Measurements from ENCODE around the gene E2F6.

Gene E2F6

DNA sequence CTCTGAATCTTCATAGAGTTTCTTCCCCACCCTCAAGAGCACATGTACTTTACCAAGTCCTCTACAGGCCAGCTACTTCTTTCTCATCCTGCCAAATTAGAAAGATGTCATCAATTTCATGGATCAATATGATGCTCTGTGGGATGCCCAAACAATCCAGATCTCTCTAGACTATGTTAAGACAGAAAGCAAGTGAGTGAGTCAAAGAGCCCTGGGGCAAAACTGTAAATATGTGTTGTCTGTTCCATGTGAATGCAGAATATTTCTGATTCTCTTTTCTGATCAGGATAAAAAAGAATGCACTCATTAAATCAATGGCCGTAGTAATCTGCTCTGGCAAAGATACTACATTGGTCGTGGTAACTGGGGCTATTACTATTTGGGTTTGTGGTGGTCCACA lies 68.4 kb downstream of the E2F6 start:
- TF ChIP-seq, protein P1, sequence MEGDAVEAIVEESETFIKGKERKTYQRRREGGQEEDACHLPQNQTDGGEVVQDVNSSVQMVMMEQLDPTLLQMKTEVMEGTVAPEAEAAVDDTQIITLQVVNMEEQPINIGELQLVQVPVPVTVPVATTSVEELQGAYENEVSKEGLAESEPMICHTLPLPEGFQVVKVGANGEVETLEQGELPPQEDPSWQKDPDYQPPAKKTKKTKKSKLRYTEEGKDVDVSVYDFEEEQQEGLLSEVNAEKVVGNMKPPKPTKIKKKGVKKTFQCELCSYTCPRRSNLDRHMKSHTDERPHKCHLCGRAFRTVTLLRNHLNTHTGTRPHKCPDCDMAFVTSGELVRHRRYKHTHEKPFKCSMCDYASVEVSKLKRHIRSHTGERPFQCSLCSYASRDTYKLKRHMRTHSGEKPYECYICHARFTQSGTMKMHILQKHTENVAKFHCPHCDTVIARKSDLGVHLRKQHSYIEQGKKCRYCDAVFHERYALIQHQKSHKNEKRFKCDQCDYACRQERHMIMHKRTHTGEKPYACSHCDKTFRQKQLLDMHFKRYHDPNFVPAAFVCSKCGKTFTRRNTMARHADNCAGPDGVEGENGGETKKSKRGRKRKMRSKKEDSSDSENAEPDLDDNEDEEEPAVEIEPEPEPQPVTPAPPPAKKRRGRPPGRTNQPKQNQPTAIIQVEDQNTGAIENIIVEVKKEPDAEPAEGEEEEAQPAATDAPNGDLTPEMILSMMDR (IDR thresholded peaks at IDR 0.05; ENCODE audit: control insufficient read depth, extremely low read depth, insufficient read depth), result no peak
- H3K4me3 ChIP-seq (ENCODE audit: low read depth, low read length), result no peak overlapping the region
- no peak for DNase-seq (ENCODE audit: low read depth)

DNA sequence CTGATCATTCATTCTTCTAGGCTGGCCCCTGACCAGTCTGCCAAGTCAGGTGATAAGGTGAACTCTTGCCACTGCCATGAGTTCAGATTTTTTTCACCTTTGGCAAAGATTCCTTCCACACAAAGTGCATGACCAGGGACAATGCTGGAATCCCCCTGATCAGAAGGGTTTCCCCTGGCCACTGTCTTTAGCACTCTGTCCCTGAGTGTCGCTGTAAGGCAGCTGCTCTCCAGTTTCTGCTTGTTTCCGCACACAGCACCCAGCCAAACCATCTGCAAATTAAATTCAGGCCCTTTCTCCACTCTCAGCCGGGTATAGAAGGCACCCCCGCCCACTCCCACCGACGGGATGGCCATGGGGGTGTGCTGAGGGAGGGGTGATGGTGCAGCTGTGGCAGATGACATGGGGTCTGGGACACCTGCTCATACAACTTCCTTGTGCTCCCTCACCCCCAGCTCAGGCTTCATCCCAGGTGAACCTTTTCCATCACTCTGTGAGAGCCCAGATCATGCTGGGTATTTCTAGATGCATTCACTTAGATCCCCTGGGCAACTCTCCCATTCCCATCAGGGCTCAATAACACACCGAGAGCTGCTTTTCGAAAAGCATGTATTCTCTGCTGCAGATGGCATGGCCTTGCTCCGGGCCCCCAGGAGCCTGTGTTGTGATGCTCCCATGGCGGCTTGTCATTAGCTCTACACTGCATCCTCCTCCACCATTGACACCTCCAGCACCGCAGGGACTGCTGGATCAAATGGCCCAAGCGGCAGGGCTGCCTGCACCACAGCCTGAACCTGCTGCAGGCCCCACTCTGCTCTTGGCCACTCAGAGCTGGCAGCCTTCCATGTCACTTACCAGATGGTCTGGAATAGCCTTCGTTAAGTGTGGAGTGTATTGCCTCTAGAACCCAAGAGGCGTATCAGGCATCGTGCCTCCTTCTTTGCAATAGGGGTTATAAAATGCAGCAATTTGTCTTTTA lies 69.2 kb downstream of the E2F6 start:
- no peak for DNase-seq (ENCODE audit: low read depth)
- TF ChIP-seq, protein P1 (IDR thresholded peaks at IDR 0.05; ENCODE audit: control insufficient read depth, extremely low read depth, insufficient read depth), result no peak
- no peak overlapping the region for H3K4me3 ChIP-seq (ENCODE audit: low read depth, low read length)

DNA sequence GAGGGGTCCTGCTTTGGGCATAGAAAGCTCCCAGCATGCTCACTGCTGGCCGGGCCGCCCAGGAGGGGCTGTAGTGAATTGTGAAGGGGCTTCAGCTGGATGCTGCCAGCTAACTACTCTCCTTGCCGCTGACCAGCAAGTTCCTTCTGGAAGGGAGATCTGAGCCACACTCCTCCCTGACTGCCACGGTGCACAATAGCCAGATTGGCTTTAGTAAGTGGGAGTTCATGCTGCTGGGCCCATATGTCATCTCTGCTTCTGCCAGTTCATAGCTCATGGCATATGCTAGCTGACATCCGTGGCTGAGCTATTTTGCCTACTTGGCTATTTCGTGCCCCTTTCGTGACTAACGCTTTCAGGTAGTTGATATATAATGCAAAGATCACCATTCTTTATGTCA lies 69.9 kb downstream of the E2F6 start:
- TF ChIP-seq, protein P1 (IDR thresholded peaks at IDR 0.05; ENCODE audit: control insufficient read depth, extremely low read depth, insufficient read depth), result no peak
- no peak overlapping the region for H3K4me3 ChIP-seq (ENCODE audit: low read depth, low read length)
- no peak for DNase-seq (ENCODE audit: low read depth)

DNA sequence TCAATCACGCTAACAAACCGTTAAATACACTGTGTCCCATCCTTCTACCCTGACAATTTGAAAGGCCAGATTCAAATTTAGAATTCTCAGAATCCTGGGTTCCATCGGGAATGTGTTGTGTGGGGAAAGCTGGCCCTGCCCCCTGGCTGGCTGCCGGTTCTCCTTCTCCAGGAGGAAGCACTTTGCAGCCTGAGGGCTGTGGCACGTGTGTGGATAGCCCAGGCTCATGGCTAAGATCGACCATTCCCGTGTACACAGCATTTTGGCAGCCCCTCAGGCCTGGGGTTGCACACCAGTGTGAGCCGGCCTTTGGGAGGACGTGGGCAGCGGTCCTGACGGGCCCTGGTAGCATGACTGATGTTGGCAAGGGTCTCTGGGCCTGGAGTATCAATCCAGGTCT lies 70.6 kb downstream of the E2F6 start:
- H3K4me3 ChIP-seq (ENCODE audit: low read depth, low read length), result no peak overlapping the region
- DNase-seq (ENCODE audit: low read depth), result no peak
- TF ChIP-seq, protein P1 (IDR thresholded peaks at IDR 0.05; ENCODE audit: control insufficient read depth, extremely low read depth, insufficient read depth), result no peak
